ENCODE results near the gene PER3. TPM values are rescaled to one million over a fixed set of nuclear protein-coding genes. Genes with fewer than 3 reads are reported as not detected.

PER3 gene
- total RNA-seq, 2 donors from 2014 or later: 3.9 to 6.3 TPM

GRCh38 chr1:7891804-7892203 lies 107.7 kb downstream of the PER3 start:
- Histone ChIP-seq H3K4me1 (ENCODE audit: control insufficient read depth, insufficient read depth, low read length) (no peaks in the 10 kb centered on the region), H3K27me3 (ENCODE audit: control insufficient read depth, insufficient read depth, low read length, poor library complexity, severe bottlenecking) (no peaks in the 10 kb centered on the region), H3K9ac (ENCODE audit: extremely low read depth, low read length, poor library complexity, severe bottlenecking) (no peak overlapping the region), H3K9me3 (ENCODE audit: control insufficient read depth, low read length) (peaks cover 7% of the 10 kb centered on the region), H3K27ac (ENCODE audit: low read depth, low read length) (no peak overlapping the region), H3K4me3 (ENCODE audit: low read length) (no peak overlapping the region), H3K36me3 (ENCODE audit: control insufficient read depth, insufficient read depth, low read length) (no peaks in the 10 kb centered on the region)
- 83% methylated on average over 8 to 9 of the region's 9 CpGs for WGBS, 2 experiments (ENCODE audit: insufficient coverage in 1 of 2, insufficient read length in 1 of 2)
- no peak for TF ChIP-seq CTCF (conservative IDR thresholded peaks at IDR 0.05)
- no peak overlapping the region for H3K4me3 Mint-ChIP-seq
- no peak overlapping the region for H3K27ac Mint-ChIP-seq
- H3K36me3 Mint-ChIP-seq (ENCODE audit: low read depth): no peaks in the 10 kb centered on the region
- H3K4me1 Mint-ChIP-seq: no peaks in the 10 kb centered on the region
- DNase-seq: no peak
- H3K27me3 Mint-ChIP-seq (ENCODE audit: insufficient read depth): peaks cover 8% of the 10 kb centered on the region
- H3K9me3 Mint-ChIP-seq: peaks cover 5% of the 10 kb centered on the region

GRCh38 chr1:7893529-7894180 lies 109.6 kb downstream of the PER3 start:
- TF ChIP-seq CTCF (conservative IDR thresholded peaks at IDR 0.05): no peak
- peaks cover 5% of the 10 kb centered on the region for H3K9me3 Mint-ChIP-seq
- no peaks in the 10 kb centered on the region for H3K27me3 ChIP-seq (ENCODE audit: control insufficient read depth, insufficient read depth, low read length, poor library complexity, severe bottlenecking)
- H3K4me1 ChIP-seq (ENCODE audit: control insufficient read depth, insufficient read depth, low read length): no peaks in the 10 kb centered on the region
- no peak overlapping the region for H3K4me3 ChIP-seq (ENCODE audit: low read length)
- DNase-seq: no peak
- no peak overlapping the region for H3K9ac ChIP-seq (ENCODE audit: extremely low read depth, low read length, poor library complexity, severe bottlenecking)
- H3K4me1 Mint-ChIP-seq: no peaks in the 10 kb centered on the region
- 91 to 97% methylated on average over 9 to 13 of the region's 13 CpGs for WGBS, 2 experiments (ENCODE audit: insufficient coverage in 1 of 2, insufficient read length in 1 of 2)
- no peaks in the 10 kb centered on the region for H3K36me3 ChIP-seq (ENCODE audit: control insufficient read depth, insufficient read depth, low read length)
- no peaks in the 10 kb centered on the region for H3K36me3 Mint-ChIP-seq (ENCODE audit: low read depth)
- peaks cover 2% of the 10 kb centered on the region for H3K27me3 Mint-ChIP-seq (ENCODE audit: insufficient read depth)
- H3K27ac ChIP-seq (ENCODE audit: low read depth, low read length): no peak overlapping the region
- peaks cover 7% of the 10 kb centered on the region for H3K9me3 ChIP-seq (ENCODE audit: control insufficient read depth, low read length)
- H3K4me3 Mint-ChIP-seq: no peak overlapping the region
- no peak overlapping the region for H3K27ac Mint-ChIP-seq

Other genes with a start within 250 kb of the PER3 start
- 10 to 100 TPM; 53.2 to 60.2 TPM for gene VAMP3, start 13.0 kb upstream of the PER3 start, total RNA-seq
- not detected for gene UTS2, start 68.8 kb downstream of the PER3 start, total RNA-seq
- not detected for gene TNFRSF9, start 156.5 kb downstream of the PER3 start, total RNA-seq
- gene PARK7, start 177.4 kb downstream of the PER3 start, total RNA-seq: 100 to 1,000 TPM; 304 to 378 TPM
- gene ERRFI1, start 242.0 kb downstream of the PER3 start, total RNA-seq: 10 to 100 TPM; 61.4 to 72.5 TPM

All from endodermal cell (in vitro differentiated cells).